Peyer's patch (tissue), 4 donors: ENCODE measurements around the gene PPT2. TPM values are rescaled to one million over a fixed set of nuclear protein-coding genes. Genes with fewer than 3 reads are reported as not detected.

Experiments used
- DNase-seq, 3 donors: peaks; one replicate each; pipeline ENCODE4 v3.0.0-alpha.2; 2017 to 2019
- H3K27ac ChIP-seq, 4 donors: fragments of 200-600 bp; sonication (generic); one replicate each; pipeline ENCODE4 v1.5.1; 2016 to 2019
- H3K27me3 ChIP-seq, 2 donors: fragments of 200-600 bp; sonication (generic); one replicate each; pipeline ENCODE4 v1.5.1; 2019
- H3K36me3 ChIP-seq, 3 donors: fragments of 200-600 bp; sonication (generic); one replicate each; pipeline ENCODE4 v1.5.1; 2016 to 2019
- H3K4me1 ChIP-seq, 4 donors: fragments of 200-600 bp; sonication (generic); one replicate each; pipeline ENCODE4 v1.5.1; 2016 to 2019
- H3K4me3 ChIP-seq, 4 donors: fragments of 200-600 bp; sonication (generic); 1 replicate in 3 of 4; 2 replicates in 1 of 4; pipeline ENCODE4 v1.5.1; 2016 to 2019; ENCODE audit warnings: mild to moderate bottlenecking in 1 of 4
- H3K9me3 ChIP-seq, 4 donors: fragments of 200-600 bp; sonication (generic); one replicate each; pipeline ENCODE4 v1.5.1; 2016 to 2019; ENCODE audit warnings: mild to moderate bottlenecking in 1 of 4
- POLR2A ChIP-seq, 2 donors: fragments of 450-650 bp; IDR thresholded peaks; one replicate each; pipeline ENCODE4 v1.5.1; 2017; ENCODE audit warnings: antibody characterized with exemption in 2 of 2, mild to moderate bottlenecking in 2 of 2, moderate library complexity in 2 of 2
- total RNA-seq, 4 donors: library from RNA; depleted of rRNA; stranded (reverse); fragments of >200 nt; gene quantifications; one replicate each; pipeline ENCODE4 v1.1.0, GENCODE V29; 2016
- TF ChIP-seq, protein P1 (sequence below), 6 experiments: fragments of 450-650 bp in 4 of 6; fragments of 200-600 bp in 2 of 6; sonication (generic) in 1 of 6; IDR thresholded peaks; one replicate each; pipeline ENCODE4 v1.5.1; 2017 to 2019; ENCODE audit warnings: antibody characterized with exemption in 6 of 6, mild to moderate bottlenecking in 3 of 6, moderate library complexity in 1 of 6

PPT2 gene
- total RNA-seq, 4 donors from 2014 or later = 7.4 to 121 (median 26.9) TPM

DNA sequence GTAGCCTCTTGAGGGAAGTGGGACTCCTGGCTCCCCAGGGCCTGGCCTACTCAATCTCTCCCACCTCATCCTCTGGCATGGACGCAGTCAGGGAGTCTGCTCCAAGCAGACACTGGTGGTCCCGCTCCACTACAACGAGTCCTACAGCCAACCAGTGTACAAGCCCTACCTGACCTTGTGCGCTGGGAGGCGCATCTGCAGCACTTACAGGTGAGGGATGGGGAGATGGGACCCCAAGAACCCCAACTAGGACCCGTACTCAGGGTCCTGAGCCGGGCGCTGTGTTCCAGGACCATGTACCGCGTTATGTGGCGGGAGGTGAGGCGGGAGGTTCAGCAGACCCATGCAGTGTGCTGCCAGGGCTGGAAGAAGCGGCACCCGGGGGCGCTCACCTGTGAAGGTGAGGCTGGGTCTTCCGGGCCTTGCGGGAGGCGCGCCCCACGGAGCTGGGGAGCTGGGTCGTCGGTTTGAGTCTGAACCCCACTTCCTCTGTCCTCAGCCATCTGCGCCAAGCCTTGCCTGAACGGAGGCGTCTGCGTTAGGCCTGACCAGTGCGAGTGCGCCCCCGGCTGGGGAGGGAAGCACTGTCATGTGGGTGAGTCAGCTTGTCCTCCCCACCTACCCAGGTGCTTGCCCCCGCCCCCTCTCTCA is 12.6 kb downstream of the PPT2 start:
- no peak for TF ChIP-seq POLR2A (IDR thresholded peaks at IDR 0.05)
- Histone ChIP-seq H3K36me3 (peaks cover 0 to 51% (median 0%) of the 10 kb centered on the region in 3 donors), H3K4me3 (no peak overlapping the region), H3K4me1 (no peaks in the 10 kb centered on the region), H3K27me3 (no peaks in the 10 kb centered on the region), H3K9me3 (no peaks in the 10 kb centered on the region), H3K27ac (no peak overlapping the region)
- DNase-seq = peak in 1 of 3 donors; percentile 50

DNA sequence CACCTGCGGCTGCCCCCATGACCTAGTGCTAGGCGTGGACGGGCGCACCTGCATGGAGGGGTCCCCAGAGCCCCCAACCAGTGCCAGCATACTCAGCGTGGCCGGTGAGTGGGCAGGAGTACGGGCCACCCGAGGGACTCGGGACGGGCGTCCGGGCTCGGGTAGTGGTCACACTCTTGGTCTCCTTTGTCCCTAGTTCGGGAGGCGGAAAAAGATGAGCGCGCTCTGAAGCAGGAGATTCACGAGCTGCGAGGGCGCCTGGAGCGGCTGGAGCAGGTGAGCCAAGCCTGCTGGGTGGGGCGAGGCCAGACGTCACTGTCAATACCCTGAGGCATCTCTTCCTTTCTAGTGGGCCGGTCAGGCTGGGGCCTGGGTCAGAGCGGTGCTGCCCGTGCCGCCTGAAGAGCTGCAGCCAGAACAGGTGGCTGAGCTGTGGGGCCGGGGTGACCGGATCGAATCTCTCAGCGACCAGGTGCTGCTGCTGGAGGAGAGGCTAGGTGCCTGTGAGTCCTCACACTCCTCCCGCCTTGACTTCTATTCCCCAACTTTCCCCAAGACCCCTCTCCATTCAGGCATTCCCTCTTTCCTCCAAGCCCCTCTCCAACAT is 13.3 kb downstream of the PPT2 start:
- TF ChIP-seq, protein P1, sequence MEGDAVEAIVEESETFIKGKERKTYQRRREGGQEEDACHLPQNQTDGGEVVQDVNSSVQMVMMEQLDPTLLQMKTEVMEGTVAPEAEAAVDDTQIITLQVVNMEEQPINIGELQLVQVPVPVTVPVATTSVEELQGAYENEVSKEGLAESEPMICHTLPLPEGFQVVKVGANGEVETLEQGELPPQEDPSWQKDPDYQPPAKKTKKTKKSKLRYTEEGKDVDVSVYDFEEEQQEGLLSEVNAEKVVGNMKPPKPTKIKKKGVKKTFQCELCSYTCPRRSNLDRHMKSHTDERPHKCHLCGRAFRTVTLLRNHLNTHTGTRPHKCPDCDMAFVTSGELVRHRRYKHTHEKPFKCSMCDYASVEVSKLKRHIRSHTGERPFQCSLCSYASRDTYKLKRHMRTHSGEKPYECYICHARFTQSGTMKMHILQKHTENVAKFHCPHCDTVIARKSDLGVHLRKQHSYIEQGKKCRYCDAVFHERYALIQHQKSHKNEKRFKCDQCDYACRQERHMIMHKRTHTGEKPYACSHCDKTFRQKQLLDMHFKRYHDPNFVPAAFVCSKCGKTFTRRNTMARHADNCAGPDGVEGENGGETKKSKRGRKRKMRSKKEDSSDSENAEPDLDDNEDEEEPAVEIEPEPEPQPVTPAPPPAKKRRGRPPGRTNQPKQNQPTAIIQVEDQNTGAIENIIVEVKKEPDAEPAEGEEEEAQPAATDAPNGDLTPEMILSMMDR (IDR thresholded peaks at IDR 0.05) = no peak
- TF ChIP-seq POLR2A (IDR thresholded peaks at IDR 0.05) = no peak
- H3K4me1 ChIP-seq = no peaks in the 10 kb centered on the region
- no peaks in the 10 kb centered on the region for H3K27me3 ChIP-seq
- H3K9me3 ChIP-seq = no peaks in the 10 kb centered on the region
- H3K27ac ChIP-seq = no peak overlapping the region
- H3K4me3 ChIP-seq = no peak overlapping the region
- H3K36me3 ChIP-seq = peaks cover 0 to 49% (median 0%) of the 10 kb centered on the region in 3 donors
- peak in 1 of 3 donors; percentile 41 for DNase-seq

DNA sequence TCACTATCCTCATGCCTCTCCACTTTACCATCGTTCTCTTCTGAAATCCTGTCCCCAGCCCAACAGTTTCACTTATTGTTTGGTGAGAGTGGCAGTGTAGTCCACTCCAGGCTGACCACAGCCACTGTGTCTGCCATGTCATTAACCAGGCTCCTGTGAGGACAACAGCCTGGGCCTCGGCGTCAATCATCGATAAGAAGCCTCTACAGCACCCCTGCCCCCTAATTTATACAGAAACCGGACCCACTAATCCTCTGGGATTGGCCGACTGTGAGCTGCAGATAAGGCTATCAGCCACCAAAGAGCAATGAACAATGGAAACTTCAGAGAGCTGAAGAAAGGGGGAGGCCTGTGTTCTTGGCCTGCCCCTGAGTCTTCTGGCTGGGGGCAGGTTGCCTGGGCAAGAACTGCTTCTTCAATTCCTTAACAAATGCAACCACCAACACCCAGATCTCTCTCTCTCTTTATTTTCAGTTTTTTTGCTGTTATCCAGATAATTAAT is 13.9 kb downstream of the PPT2 start:
- peaks cover 0 to 44% (median 0%) of the 10 kb centered on the region in 3 donors for H3K36me3 ChIP-seq
- H3K27ac ChIP-seq = no peak overlapping the region
- H3K27me3 ChIP-seq = no peaks in the 10 kb centered on the region
- no peak overlapping the region for H3K4me3 ChIP-seq
- H3K4me1 ChIP-seq = peaks cover 0 to 1% (median 0%) of the 10 kb centered on the region in 4 donors
- no peaks in the 10 kb centered on the region for H3K9me3 ChIP-seq
- DNase-seq = peak in 1 of 3 donors; percentile 5
- TF ChIP-seq, protein P1 (IDR thresholded peaks at IDR 0.05) = no peak
- TF ChIP-seq POLR2A (IDR thresholded peaks at IDR 0.05) = no peak

DNA sequence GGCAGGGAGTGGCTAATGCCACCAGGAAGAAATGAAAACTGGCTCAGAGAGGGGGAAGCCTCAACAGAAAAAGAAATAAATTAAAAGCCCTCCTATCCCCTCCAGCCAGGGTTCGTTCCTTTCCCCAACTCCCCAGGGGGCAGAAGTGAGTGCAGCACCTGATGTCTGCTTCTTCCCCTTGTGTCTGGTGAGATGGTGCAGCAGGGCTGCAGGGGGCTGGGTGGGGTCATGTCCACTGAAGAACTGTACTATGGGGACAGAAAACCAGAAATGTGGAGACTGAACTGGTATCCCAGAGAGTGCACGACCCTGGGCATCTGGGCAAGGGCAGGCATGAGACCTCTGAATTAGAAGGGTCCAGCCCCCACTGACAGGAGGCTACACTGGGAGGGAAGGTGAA is 14.4 kb downstream of the PPT2 start:
- Histone ChIP-seq H3K36me3 (peaks cover 0 to 44% (median 0%) of the 10 kb centered on the region in 3 donors), H3K27ac (no peak overlapping the region), H3K4me1 (peaks cover 0 to 4% (median 0%) of the 10 kb centered on the region in 4 donors)

DNA sequence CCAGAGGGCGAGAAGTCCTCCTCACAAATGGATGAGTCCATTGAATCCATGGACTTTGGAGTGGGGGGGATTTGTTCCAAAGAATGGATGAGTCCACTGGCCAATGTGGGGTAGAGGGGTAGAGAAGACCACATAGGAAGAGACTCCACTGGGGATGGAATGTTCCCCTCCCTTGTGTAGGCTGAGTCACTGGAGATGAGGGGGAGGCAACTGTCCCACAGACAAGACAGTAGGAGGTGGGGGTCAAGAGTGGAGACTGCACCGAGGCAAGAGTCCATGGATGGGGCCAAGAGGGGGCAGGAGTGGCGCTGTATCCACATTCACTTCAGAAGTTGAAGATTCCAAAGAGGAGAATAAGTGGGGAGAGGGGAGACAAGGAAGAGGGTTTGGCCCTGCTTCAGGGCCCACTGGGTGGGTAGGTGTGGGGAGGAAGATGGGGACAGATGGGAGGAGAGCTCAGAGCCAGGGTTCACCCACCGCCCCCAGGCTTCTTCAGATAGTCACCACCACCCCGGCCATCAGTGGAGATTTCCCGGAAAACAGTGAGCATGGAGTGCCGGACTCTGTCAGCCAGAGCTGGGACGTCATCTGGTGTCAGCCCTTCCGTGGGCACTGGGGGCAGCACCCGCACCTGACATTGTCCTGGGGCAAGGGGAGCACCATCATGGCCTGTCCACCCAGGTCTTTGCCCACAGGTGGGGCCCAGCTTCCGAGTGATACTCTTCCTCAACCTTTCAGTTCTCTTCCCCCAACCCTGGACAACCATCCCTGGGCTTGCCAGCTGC is 15.1 kb downstream of the PPT2 start:
- TF ChIP-seq, protein P1 (IDR thresholded peaks at IDR 0.05) = no peak
- no peak for TF ChIP-seq POLR2A (IDR thresholded peaks at IDR 0.05)
- no peaks in the 10 kb centered on the region for H3K9me3 ChIP-seq
- DNase-seq = peak in 1 of 3 donors; percentile 23
- H3K4me1 ChIP-seq = peaks cover 0 to 4% (median 0%) of the 10 kb centered on the region in 4 donors
- no peak overlapping the region for H3K4me3 ChIP-seq
- H3K36me3 ChIP-seq = peaks cover 0 to 44% (median 0%) of the 10 kb centered on the region in 3 donors
- H3K27me3 ChIP-seq = no peaks in the 10 kb centered on the region
- no peak overlapping the region for H3K27ac ChIP-seq

More for the DNA sequence above, 14.4 kb downstream of the PPT2 start:
- no peak overlapping the region for H3K4me3 ChIP-seq
- H3K27me3 ChIP-seq = no peaks in the 10 kb centered on the region
- TF ChIP-seq, protein P1 (IDR thresholded peaks at IDR 0.05) = no peak
- no peak for TF ChIP-seq POLR2A (IDR thresholded peaks at IDR 0.05)
- DNase-seq = peak in 1 of 3 donors; percentile 16
- no peaks in the 10 kb centered on the region for H3K9me3 ChIP-seq
